ENCODE measurements around the gene PPFIA2.

The PPFIA2 gene

GRCh38 chr12:81381951-81382350, 377.2 kb downstream of the PPFIA2 start:
- H3K4me3 ChIP-seq (ENCODE audit: low read depth, low read length) = no peak overlapping the region
- TF ChIP-seq CTCF (IDR thresholded peaks at IDR 0.05; ENCODE audit: low read depth, low read length) = no peak

- H3K4me3 ChIP-seq (ENCODE audit: low read depth, low read length) = no peak overlapping the region
- TF ChIP-seq CTCF (IDR thresholded peaks at IDR 0.05; ENCODE audit: low read depth, low read length) = no peak
Observed at GRCh38 chr12:81378601-81379285, 380.4 kb downstream of the PPFIA2 start.

GRCh38 chr12:81377771-81378170, 381.4 kb downstream of the PPFIA2 start:
- no peak for TF ChIP-seq CTCF (IDR thresholded peaks at IDR 0.05; ENCODE audit: low read depth, low read length)

GRCh38 chr12:81375969-81376368, 383.2 kb downstream of the PPFIA2 start:
- no peak overlapping the region for H3K4me3 ChIP-seq (ENCODE audit: low read depth, low read length)
- no peak for TF ChIP-seq CTCF (IDR thresholded peaks at IDR 0.05; ENCODE audit: low read depth, low read length)

More at GRCh38 chr12:81377771-81378170, 381.4 kb downstream of the PPFIA2 start:
- no peak overlapping the region for H3K4me3 ChIP-seq (ENCODE audit: low read depth, low read length)

GRCh38 chr12:81370456-81370855, 388.7 kb downstream of the PPFIA2 start:
- no peak for TF ChIP-seq CTCF (IDR thresholded peaks at IDR 0.05; ENCODE audit: low read depth, low read length)
- H3K4me3 ChIP-seq (ENCODE audit: low read depth, low read length) = no peak overlapping the region

DNA sequence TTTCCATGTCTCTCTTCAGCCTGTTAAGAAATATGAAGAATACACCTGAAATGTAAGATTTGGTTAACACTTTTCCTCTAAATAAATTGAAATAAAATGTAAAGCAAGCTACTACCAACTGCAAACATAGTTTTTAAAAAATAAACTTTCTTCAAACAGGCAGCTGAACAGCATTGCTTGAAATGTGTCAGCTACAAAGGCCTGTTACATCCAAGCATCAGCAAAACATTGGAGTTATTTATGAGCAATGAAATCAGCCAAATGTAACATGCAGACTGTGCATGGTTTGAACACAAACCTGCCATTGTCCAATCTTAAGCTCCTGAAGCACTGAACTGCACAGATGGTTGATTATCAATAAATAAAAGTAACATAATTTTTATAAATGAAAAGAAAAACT, 390.0 kb downstream of the PPFIA2 start:
- H3K4me3 ChIP-seq (ENCODE audit: low read depth, low read length) = no peak overlapping the region
- TF ChIP-seq CTCF (IDR thresholded peaks at IDR 0.05; ENCODE audit: low read depth, low read length) = no peak

GRCh38 chr12:81365284-81365683, 393.9 kb downstream of the PPFIA2 start:
- no peak overlapping the region for H3K4me3 ChIP-seq (ENCODE audit: low read depth, low read length)
- no peak for TF ChIP-seq CTCF (IDR thresholded peaks at IDR 0.05; ENCODE audit: low read depth, low read length)
